SK-N-SH (cell line): ENCODE measurements around the gene TCF7L2. TPM values are rescaled to one million over a fixed set of nuclear protein-coding genes. Genes with fewer than 3 reads are reported as not detected.

Experiments
- CTCF ChIA-PET: fragments of 300-600, 350-600 bp; formaldehyde crosslinking; extraction: SDS; loops from one replicate; lab custom pipeline; 2021; lab: Yijun Ruan, JAX
- POLR2A ChIA-PET: fragments of 350-600 bp; sonication (Branson Sonifier 250); formaldehyde crosslinking; extraction: SDS; loops from one replicate; lab custom pipeline; 2020; ENCODE audit warnings: antibody characterized with exemption, inconsistent platforms; lab: Yijun Ruan, JAX
- DNase-seq: peaks from one replicate; pipeline ENCODE4 v3.0.0; 2012
- H2AFZ ChIP-seq: fragments of 200-600 bp; sonication (generic); 2 replicates; pipeline ENCODE4 v1.8.1; 2016; ENCODE audit warnings: antibody characterized with exemption, mild to moderate bottlenecking, low read depth
- H3F3A ChIP-seq: fragments of 200-600 bp; sonication (generic); replicated peaks from 2 replicates; pipeline ENCODE3; 2016; ENCODE audit warnings: antibody characterized with exemption, mild to moderate bottlenecking; ENCODE audit not compliant: insufficient read depth
- H3K27ac ChIP-seq, 2 experiments: fragments of 200-500 bp in 1 of 2; fragments of 200-600 bp in 1 of 2; sonication (Bioruptor generic) in 1 of 2; sonication (generic), shearing (Covaris generic) in 1 of 2; 2 replicates each; pipeline versions ENCODE4 v1.5.1 to v1.6.1; 2014 to 2016; ENCODE audit warnings: low read depth in 2 of 2, inconsistent platforms in 1 of 2, low read length in 1 of 2, mild to moderate bottlenecking in 1 of 2, mixed read lengths in 1 of 2
- H3K27me3 ChIP-seq: fragments of 200-600 bp; sonication (generic), shearing (Covaris generic); 2 replicates; pipeline ENCODE4 v1.6.1; 2016; ENCODE audit warnings: mixed run types; ENCODE audit not compliant: insufficient read depth
- H3K36me3 ChIP-seq, 2 experiments: fragments of 200-500 bp in 1 of 2; fragments of 200-600 bp in 1 of 2; sonication (Bioruptor generic) in 1 of 2; sonication (generic) in 1 of 2; replicated peaks in 1 of 2; 2 replicates each; pipeline versions ENCODE3 to v1.5.1; 2014 to 2016; ENCODE audit warnings: low read length in 1 of 2, mild to moderate bottlenecking in 1 of 2; ENCODE audit not compliant: insufficient read depth in 2 of 2, control insufficient read depth in 1 of 2
- H3K4me1 ChIP-seq, 2 experiments: fragments of 200-500 bp in 1 of 2; fragments of 200-600 bp in 1 of 2; sonication (Bioruptor generic) in 1 of 2; sonication (generic), shearing (Covaris generic) in 1 of 2; 2 replicates each; pipeline versions ENCODE4 v1.5.1 to v1.6.1; 2014 to 2016; ENCODE audit warnings: low read depth in 1 of 2, low read length in 1 of 2, mixed run types in 1 of 2; ENCODE audit not compliant: insufficient read depth in 2 of 2, control insufficient read depth in 1 of 2
- H3K4me2 ChIP-seq: fragments of 200-600 bp; sonication (generic), shearing (Covaris generic); 2 replicates; pipeline ENCODE4 v1.6.1; 2017; ENCODE audit warnings: mixed run types
- H3K4me3 ChIP-seq, 2 experiments: fragments of 200-500 bp in 1 of 2; fragments of 200-600 bp in 1 of 2; sonication (Bioruptor generic) in 1 of 2; sonication (generic), shearing (Covaris generic) in 1 of 2; 2 replicates each; pipeline versions ENCODE4 v1.5.1 to v1.8.1; 2014 to 2016; ENCODE audit warnings: low read depth in 2 of 2, inconsistent platforms in 1 of 2, low read length in 1 of 2, mild to moderate bottlenecking in 1 of 2, mixed read lengths in 1 of 2, moderate library complexity in 1 of 2
- H3K79me2 ChIP-seq: fragments of 200-600 bp; sonication (generic); 2 replicates; pipeline ENCODE4 v1.8.1; 2017; ENCODE audit warnings: mild to moderate bottlenecking; ENCODE audit not compliant: insufficient read depth
- H3K9ac ChIP-seq: fragments of 200-600 bp; sonication (generic); 2 replicates; pipeline ENCODE4 v1.6.1; 2017; ENCODE audit warnings: mixed run types
- H3K9me2 ChIP-seq: fragments of 200-600 bp; sonication (generic); 2 replicates; pipeline ENCODE4 v1.6.1; 2017; ENCODE audit warnings: mixed run types
- H3K9me3 ChIP-seq: fragments of 200-600 bp; sonication (generic); 2 replicates; pipeline ENCODE4 v1.6.1; 2017; ENCODE audit warnings: mixed run types, mild to moderate bottlenecking, moderate library complexity
- H4K20me1 ChIP-seq: fragments of 200-600 bp; sonication (generic); 2 replicates; pipeline ENCODE4 v1.6.1; 2017; ENCODE audit warnings: mild to moderate bottlenecking, mixed run types; ENCODE audit not compliant: insufficient read depth
- EP300 ChIP-seq, 2 experiments: IDR thresholded peaks; 2 replicates each; pipeline versions ENCODE4 v1.4.0 to v1.6.1; 2012; ENCODE audit warnings: borderline replicate concordance in 1 of 2, low read depth in 1 of 2, low read length in 1 of 2
- EZH2phosphoT487 ChIP-seq: fragments of 200-600 bp; sonication (generic); IDR thresholded peaks from 2 replicates; pipeline ENCODE4 v1.6.1; 2017; ENCODE audit warnings: low read depth, mixed run types, mild to moderate bottlenecking, antibody characterized with exemption, moderate library complexity, borderline replicate concordance
- FOSL2 ChIP-seq: IDR thresholded peaks from 2 replicates; pipeline ENCODE4 v1.4.0; 2012; ENCODE audit warnings: low read depth, mild to moderate bottlenecking, moderate library complexity, borderline replicate concordance
- FOXJ3 ChIP-seq: sonication (generic); formaldehyde crosslinking; IDR thresholded peaks from 2 replicates; pipeline ENCODE4 v1.5.1; 2020; ENCODE audit warnings: mild to moderate bottlenecking, missing genetic modification reagents
- GABPA ChIP-seq: IDR thresholded peaks from 2 replicates; pipeline ENCODE4 v1.4.0; 2012; ENCODE audit warnings: low read depth, mild to moderate bottlenecking
- GATA2 ChIP-seq: sonication (generic); formaldehyde crosslinking; IDR thresholded peaks from 2 replicates; pipeline ENCODE4 v1.5.0; 2020; ENCODE audit warnings: mild to moderate bottlenecking, missing genetic modification reagents
- MXI1 ChIP-seq: IDR thresholded peaks from 2 replicates; pipeline ENCODE4 v1.6.1; 2012; ENCODE audit warnings: mild to moderate bottlenecking, low read depth, low read length, improper control_type of control experiment
- NFIC ChIP-seq: IDR thresholded peaks from 2 replicates; pipeline ENCODE4 v1.4.0; 2012; ENCODE audit warnings: borderline replicate concordance
- NRF1 ChIP-seq: IDR thresholded peaks from 2 replicates; pipeline ENCODE4 v1.6.1; 2012; ENCODE audit warnings: low read depth, mild to moderate bottlenecking, low read length
- POLR2AphosphoS5 ChIP-seq: IDR thresholded peaks from 2 replicates; pipeline ENCODE4 v1.6.1; 2012; ENCODE audit warnings: low read depth, low read length
- RAD21 ChIP-seq: IDR thresholded peaks from 2 replicates; pipeline ENCODE4 v1.6.1; 2012; ENCODE audit warnings: mild to moderate bottlenecking, low read length
- RFX5 ChIP-seq: IDR thresholded peaks from 2 replicates; pipeline ENCODE4 v1.6.1; 2012; ENCODE audit warnings: mild to moderate bottlenecking, improper control_type of control experiment, low read length
- RXRA ChIP-seq: IDR thresholded peaks from 2 replicates; pipeline ENCODE4 v1.4.0; 2012; ENCODE audit warnings: low read depth, mild to moderate bottlenecking, borderline replicate concordance
- SMC3 ChIP-seq: IDR thresholded peaks from 2 replicates; pipeline ENCODE4 v1.6.1; 2012; ENCODE audit warnings: low read depth, low read length, improper control_type of control experiment
- TAF1 ChIP-seq: IDR thresholded peaks from 2 replicates; pipeline ENCODE4 v1.6.1; 2012; ENCODE audit warnings: low read depth, mild to moderate bottlenecking, low read length, moderate library complexity, borderline replicate concordance
- TCF12 ChIP-seq: IDR thresholded peaks from 2 replicates; pipeline ENCODE4 v1.4.0; 2012
- YY1 ChIP-seq: IDR thresholded peaks from 2 replicates; pipeline ENCODE4 v1.4.0; 2012; ENCODE audit warnings: low read depth, mild to moderate bottlenecking
- WGBS: methylation state at CpG from one replicate; pipeline ENCODE4 v1.1.6; 2017; ENCODE audit warnings: low lambda C conversion rate; 5-methylcytosine and 5-hydroxymethylcytosine counted together
- polyA plus RNA-seq, 3 experiments: library from polyadenylated mRNA; depleted of rRNA; stranded (reverse); fragments of >200 nt; gene quantifications; 2 replicates each; pipeline ENCODE4 v1.2.3, GENCODE V29; 2012
- TF ChIP-seq, protein P1 (sequence below): IDR thresholded peaks from 2 replicates; pipeline ENCODE4 v1.4.0; 2012; ENCODE audit warnings: low read depth, borderline replicate concordance
- TF ChIP-seq, protein P2 (sequence below): IDR thresholded peaks from 2 replicates; pipeline ENCODE4 v1.4.0; 2012; ENCODE audit warnings: low read depth, borderline replicate concordance

Gene TCF7L2
- polyA plus RNA-seq, 1 of the 3 experiments (the other 2 are of a cell fraction), result 10.2 TPM

DNA sequence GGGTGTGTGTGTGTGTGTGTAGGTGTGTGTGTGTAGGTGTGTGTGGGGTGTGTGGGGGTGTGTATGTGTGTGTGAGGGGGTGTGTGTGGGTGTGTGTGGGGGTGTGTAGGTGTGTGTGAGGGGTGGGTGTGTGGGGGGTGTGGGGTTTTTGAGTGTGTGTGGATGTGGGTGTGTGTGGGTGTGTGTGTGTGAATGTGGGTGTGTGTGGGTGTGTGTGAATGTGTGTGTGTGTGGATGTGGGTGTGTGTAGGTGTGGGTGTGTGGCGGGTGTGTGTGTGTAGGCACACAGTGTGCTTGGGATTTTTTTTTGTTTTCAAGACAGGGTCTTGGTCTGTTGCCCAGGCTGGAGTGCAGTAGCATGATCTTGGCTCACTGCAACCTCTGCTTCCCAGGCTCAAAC is 36.8 kb upstream of the TCF7L2 start:
- Histone ChIP-seq H3K4me2 (no peak overlapping the region), H3K27ac (no peak overlapping the region), H3K9ac (no peak overlapping the region), H3F3A (no peaks in the 10 kb centered on the region), H4K20me1 (no peaks in the 10 kb centered on the region), H3K4me1 (no peaks in the 10 kb centered on the region), H2AFZ (no peak overlapping the region), H3K79me2 (no peaks in the 10 kb centered on the region), H3K9me3 (no peaks in the 10 kb centered on the region), H3K36me3 (no peaks in the 10 kb centered on the region), H3K27me3 (no peaks in the 10 kb centered on the region), H3K9me2 (no peaks in the 10 kb centered on the region), H3K4me3 (no peak overlapping the region)
- TF ChIP-seq POLR2AphosphoS5, result no peak
- TF ChIP-seq GABPA, result no peak
- POLR2A ChIA-PET, result no interaction called here
- 90% methylated on average over 1 of the region's 1 CpG for WGBS
- DNase-seq, result no peak
- CTCF ChIA-PET, result interaction anchor here (0.7 to 1.0 kb wide), 2 partner anchors 36 to 215 kb away, joined by 3 read pairs; no protein-coding TSS in a partner anchor

DNA sequence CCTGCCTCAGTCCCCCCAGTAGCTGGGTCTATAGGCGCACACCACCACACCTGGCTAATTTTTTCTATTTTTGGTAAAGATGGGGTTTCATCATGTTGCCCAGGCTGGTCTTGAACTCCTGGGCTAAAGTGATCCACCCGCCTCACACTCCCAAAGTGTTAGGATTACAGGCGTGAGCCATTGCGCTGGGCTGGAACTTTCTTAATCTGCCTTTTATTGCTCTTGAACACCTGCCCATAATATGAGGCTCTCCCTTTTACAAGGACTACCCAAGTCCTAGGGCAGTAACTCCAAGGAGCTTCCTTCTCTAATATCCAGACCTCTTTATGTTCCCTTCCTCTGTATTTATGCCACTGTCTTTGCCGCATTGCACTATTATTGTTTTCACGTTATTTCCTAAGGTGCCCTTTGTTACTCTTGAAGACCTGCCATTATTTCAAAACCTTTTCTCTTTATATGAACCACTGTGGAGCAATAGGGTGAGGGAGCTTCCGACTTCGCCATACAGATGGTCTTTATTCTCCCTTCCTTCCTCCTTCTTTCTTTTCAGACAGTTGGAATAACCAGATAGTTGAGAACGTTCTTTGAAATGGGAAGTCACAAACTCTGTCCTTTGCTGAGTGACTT is 36.3 kb upstream of the TCF7L2 start:
- H3K36me3 ChIP-seq, result no peaks in the 10 kb centered on the region
- no peaks in the 10 kb centered on the region for H3K9me2 ChIP-seq
- WGBS, result 92% methylated on average over 9 of the region's 9 CpGs
- H3K4me2 ChIP-seq, result no peak overlapping the region
- no peaks in the 10 kb centered on the region for H3F3A ChIP-seq
- CTCF ChIA-PET, result interaction anchor here (1.0 kb wide), 1 partner anchor 215 kb away, joined by 3 read pairs; no protein-coding TSS in a partner anchor
- DNase-seq, result no peak
- no peaks in the 10 kb centered on the region for H3K4me1 ChIP-seq
- H3K4me3 ChIP-seq, result no peak overlapping the region
- no peaks in the 10 kb centered on the region for H4K20me1 ChIP-seq
- no peaks in the 10 kb centered on the region for H3K79me2 ChIP-seq
- no peaks in the 10 kb centered on the region for H3K9me3 ChIP-seq
- H3K27ac ChIP-seq, result no peak overlapping the region
- H3K27me3 ChIP-seq, result no peaks in the 10 kb centered on the region
- POLR2A ChIA-PET, result no interaction called here
- H3K9ac ChIP-seq, result no peak overlapping the region
- TF ChIP-seq TCF12 (no peak), TAF1 (no peak), RFX5 (no peak), RAD21 (no peak), GABPA (no peak), NRF1 (no peak), GATA2 (no peak), YY1 (no peak), FOXJ3 (CRISPR knock-in tag) (no peak), NFIC (no peak), MXI1 (no peak), RXRA (no peak), EP300 (IDR thresholded peaks at IDR 0.05; ENCODE audit: borderline replicate concordance in 1 of 2, low read depth in 1 of 2, low read length in 1 of 2) (no peak), FOSL2 (no peak), EZH2phosphoT487 (no peak), SMC3 (no peak)
- TF ChIP-seq, protein P1, sequence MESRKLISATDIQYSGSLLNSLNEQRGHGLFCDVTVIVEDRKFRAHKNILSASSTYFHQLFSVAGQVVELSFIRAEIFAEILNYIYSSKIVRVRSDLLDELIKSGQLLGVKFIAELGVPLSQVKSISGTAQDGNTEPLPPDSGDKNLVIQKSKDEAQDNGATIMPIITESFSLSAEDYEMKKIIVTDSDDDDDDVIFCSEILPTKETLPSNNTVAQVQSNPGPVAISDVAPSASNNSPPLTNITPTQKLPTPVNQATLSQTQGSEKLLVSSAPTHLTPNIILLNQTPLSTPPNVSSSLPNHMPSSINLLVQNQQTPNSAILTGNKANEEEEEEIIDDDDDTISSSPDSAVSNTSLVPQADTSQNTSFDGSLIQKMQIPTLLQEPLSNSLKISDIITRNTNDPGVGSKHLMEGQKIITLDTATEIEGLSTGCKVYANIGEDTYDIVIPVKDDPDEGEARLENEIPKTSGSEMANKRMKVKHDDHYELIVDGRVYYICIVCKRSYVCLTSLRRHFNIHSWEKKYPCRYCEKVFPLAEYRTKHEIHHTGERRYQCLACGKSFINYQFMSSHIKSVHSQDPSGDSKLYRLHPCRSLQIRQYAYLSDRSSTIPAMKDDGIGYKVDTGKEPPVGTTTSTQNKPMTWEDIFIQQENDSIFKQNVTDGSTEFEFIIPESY, result no peak
- TF ChIP-seq, protein P2, sequence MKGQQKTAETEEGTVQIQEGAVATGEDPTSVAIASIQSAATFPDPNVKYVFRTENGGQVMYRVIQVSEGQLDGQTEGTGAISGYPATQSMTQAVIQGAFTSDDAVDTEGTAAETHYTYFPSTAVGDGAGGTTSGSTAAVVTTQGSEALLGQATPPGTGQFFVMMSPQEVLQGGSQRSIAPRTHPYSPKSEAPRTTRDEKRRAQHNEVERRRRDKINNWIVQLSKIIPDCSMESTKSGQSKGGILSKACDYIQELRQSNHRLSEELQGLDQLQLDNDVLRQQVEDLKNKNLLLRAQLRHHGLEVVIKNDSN, result no peak
- H2AFZ ChIP-seq, result no peak overlapping the region
